CD14-positive monocyte (primary cell): ENCODE data around the gene RSRC1. TPM values are rescaled to one million over a fixed set of nuclear protein-coding genes. Genes with fewer than 3 reads are reported as not detected.

ENCODE experiments used
- DNase-seq, 3 donors: peaks; one replicate each; pipeline ENCODE4 v3.0.0-alpha.2; 2011 to 2022
- H2AFZ ChIP-seq: 2 replicates; pipeline ENCODE4 v1.6.0; 2012; ENCODE audit warnings: mild to moderate bottlenecking, low read depth, low read length, inconsistent platforms; ENCODE audit not compliant: insufficient read depth, poor library complexity, severe bottlenecking
- H3K27ac ChIP-seq, 2 donors: 1 replicate in 1 of 2; 2 replicates in 1 of 2; pipeline ENCODE4 v1.5.1; 2012 to 2013; ENCODE audit warnings: low read length in 2 of 2, control low read depth in 1 of 2, inconsistent platforms in 1 of 2, low read depth in 1 of 2, mild to moderate bottlenecking in 1 of 2
- H3K27me3 ChIP-seq, 2 donors: one replicate each; pipeline versions ENCODE4 v1.6.0 to v1.6.1; 2011 to 2013; ENCODE audit warnings: low read length in 2 of 2; ENCODE audit not compliant: control insufficient read depth in 2 of 2, insufficient read depth in 2 of 2
- H3K36me3 ChIP-seq, 2 donors: replicated peaks in 1 of 2; 1 replicate in 1 of 2; 2 replicates in 1 of 2; pipeline versions ENCODE4 v1.5.1 to v1.6.1; 2012 to 2013; ENCODE audit warnings: low read length in 2 of 2, control low read depth in 1 of 2, inconsistent platforms in 1 of 2, mild to moderate bottlenecking in 1 of 2; ENCODE audit not compliant: insufficient read depth in 2 of 2, control insufficient read depth in 1 of 2
- H3K4me1 ChIP-seq, 2 donors: 1 replicate in 1 of 2; 2 replicates in 1 of 2; pipeline versions ENCODE4 v1.5.1 to v1.6.1; 2012 to 2013; ENCODE audit warnings: low read length in 2 of 2, control low read depth in 1 of 2, inconsistent platforms in 1 of 2, mild to moderate bottlenecking in 1 of 2, moderate library complexity in 1 of 2; ENCODE audit not compliant: insufficient read depth in 2 of 2, control insufficient read depth in 1 of 2
- H3K4me2 ChIP-seq: replicated peaks from 2 replicates; pipeline ENCODE3; 2012; ENCODE audit warnings: low read length, moderate library complexity, mild to moderate bottlenecking; ENCODE audit not compliant: poor library complexity, severe bottlenecking; ENCODE audit errors: extremely low read depth
- H3K4me3 ChIP-seq, 3 experiments: fragments of 200-600 bp in 1 of 3; sonication (generic) in 1 of 3; replicated peaks in 1 of 3; 1 replicate in 2 of 3; 2 replicates in 1 of 3; pipeline ENCODE4 v1.5.1; 2011 to 2013; ENCODE audit warnings: low read length in 3 of 3, mild to moderate bottlenecking in 3 of 3, control low read depth in 2 of 3, low read depth in 2 of 3, inconsistent platforms in 1 of 3, moderate library complexity in 1 of 3
- H3K79me2 ChIP-seq: 2 replicates; pipeline ENCODE4 v1.6.0; 2012; ENCODE audit warnings: mild to moderate bottlenecking, control low read depth, inconsistent platforms, low read length, moderate library complexity; ENCODE audit not compliant: insufficient read depth
- H3K9ac ChIP-seq: 2 replicates; pipeline ENCODE4 v1.6.0; 2017; ENCODE audit warnings: low read length, mild to moderate bottlenecking; ENCODE audit not compliant: insufficient read depth, poor library complexity, severe bottlenecking
- H3K9me3 ChIP-seq, 2 donors: replicated peaks in 1 of 2; 1 replicate in 1 of 2; 2 replicates in 1 of 2; pipeline versions ENCODE4 v1.5.1 to v1.6.1; 2012 to 2013; ENCODE audit warnings: low read length in 2 of 2, control low read depth in 1 of 2; ENCODE audit not compliant: control insufficient read depth in 1 of 2, insufficient read depth in 1 of 2
- H4K20me1 ChIP-seq: 2 replicates; pipeline ENCODE4 v1.6.0; 2012; ENCODE audit warnings: mild to moderate bottlenecking, low read length, control low read depth, moderate library complexity; ENCODE audit not compliant: insufficient read depth
- H3K27ac Mint-ChIP-seq, 7 donors: one replicate each; pipeline ENCODE4 v1.8.0; 2020; ENCODE audit warnings: mild to moderate bottlenecking in 7 of 7, mixed read lengths in 7 of 7, moderate library complexity in 6 of 7, inconsistent platforms in 2 of 7
- H3K27me3 Mint-ChIP-seq, 3 donors: one replicate each; pipeline ENCODE4 v1.8.0; 2021 to 2022; ENCODE audit warnings: low read depth in 3 of 3, mild to moderate bottlenecking in 3 of 3, mixed read lengths in 3 of 3, moderate library complexity in 3 of 3, inconsistent platforms in 1 of 3
- H3K36me3 Mint-ChIP-seq, 2 donors: one replicate each; pipeline ENCODE4 v1.8.0; 2020; ENCODE audit warnings: mixed read lengths in 2 of 2, inconsistent platforms in 1 of 2, mild to moderate bottlenecking in 1 of 2
- H3K4me1 Mint-ChIP-seq: one replicate; pipeline ENCODE4 v1.8.0; 2020; ENCODE audit warnings: mild to moderate bottlenecking, mixed read lengths
- H3K4me3 Mint-ChIP-seq, 2 donors: one replicate each; pipeline ENCODE4 v1.8.0; 2020; ENCODE audit warnings: mild to moderate bottlenecking in 2 of 2, mixed read lengths in 2 of 2, moderate library complexity in 1 of 2
- H3K9me3 Mint-ChIP-seq, 7 donors: one replicate each; pipeline ENCODE4 v1.8.0; 2020 to 2022; ENCODE audit warnings: mixed read lengths in 7 of 7, mild to moderate bottlenecking in 6 of 7, moderate library complexity in 6 of 7, inconsistent platforms in 2 of 7
- WGBS: methylation state at CpG from one replicate; pipeline ENCODE4 v1.1.5; 2013; ENCODE audit warnings: missing lambda C conversion rate; ENCODE audit not compliant: insufficient coverage; 5-methylcytosine and 5-hydroxymethylcytosine counted together
- intact Hi-C, 2 donors: fragments of 100-400 bp; cut with micrococcal nuclease; formaldehyde crosslinking; loops; one replicate each; pipeline versions ENCODE4 v1.15.0 to v1.15.1; 2023
- polyA plus RNA-seq, 3 donors: library from polyadenylated mRNA; depleted of rRNA in 1 of 3; unstranded in 2 of 3; stranded (reverse) in 1 of 3; fragments of 300-500 nt in 2 of 3; fragments of >200 nt in 1 of 3; fragmentation: Illumina TruSeq in 2 of 3; gene quantifications; 1 replicate in 2 of 3; 2 replicates in 1 of 3; pipeline ENCODE4 v1.2.3, GENCODE V29; 2012 to 2021
- TF ChIP-seq, protein P1 (sequence below): fragments of 200-600 bp; IDR thresholded peaks from one replicate; pipeline ENCODE4 v1.8.0; 2022; ENCODE audit warnings: antibody characterized with exemption, mild to moderate bottlenecking

RSRC1 gene
- polyA plus RNA-seq, 3 donors: 6.6 to 31.7 (median 15.1) TPM

DNA sequence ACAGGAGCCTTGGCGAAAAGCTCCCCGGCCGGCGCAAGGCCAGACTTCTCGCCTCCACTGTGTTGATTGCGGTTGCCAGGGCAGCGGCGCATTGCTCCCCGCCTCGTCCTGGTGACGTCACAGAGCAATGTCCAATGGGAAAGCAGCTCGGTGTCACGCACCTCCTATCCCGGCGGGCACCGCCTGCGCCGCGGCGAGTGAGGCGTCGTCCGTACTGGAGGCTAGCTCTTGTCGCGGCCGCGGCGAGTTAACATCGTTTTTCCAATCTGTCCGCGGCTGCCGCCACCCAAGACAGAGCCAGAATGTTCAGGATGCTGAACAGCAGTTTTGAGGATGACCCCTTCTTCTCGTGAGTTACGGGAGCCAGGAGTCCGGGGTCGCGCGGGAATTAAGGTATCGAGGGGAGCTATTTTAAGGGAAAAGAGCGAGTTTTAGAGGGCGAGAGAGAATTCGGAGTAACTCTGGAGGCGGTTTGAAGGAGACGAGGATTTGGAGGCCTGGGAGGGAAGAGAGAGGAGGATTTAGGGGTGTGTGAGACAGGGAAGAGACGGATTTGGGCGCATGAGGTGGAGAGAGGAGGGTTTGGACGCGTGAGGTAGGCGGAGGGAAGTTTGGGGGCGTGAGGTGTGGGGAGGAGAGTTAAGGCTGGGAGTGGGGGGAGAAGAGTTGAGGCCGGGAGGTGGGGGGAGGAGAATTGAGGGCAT, 461.3 kb downstream of the RSRC1 start, which contains the start of gene MLF1:
Gene MLF1 (plus strand): TSS at position 196 of the 704 bp plus-strand sequence. CDS start 107 bp downstream, at position 303.
- no peaks in the 10 kb centered on the region for H3K36me3 ChIP-seq
- H3K9me3 Mint-ChIP-seq: peaks cover 8 to 17% (median 14%) of the 10 kb centered on the region in 7 donors
- no peak within 1 kb of the TSS for H3K27ac ChIP-seq
- WGBS: under 1% methylated on average over 51 of the region's 51 CpGs
- H3K4me3 Mint-ChIP-seq: peak within 1 kb of the TSS; percentile 75 to 89
- peaks cover 20 to 49% (median 28%) of the 10 kb centered on the region in 3 donors for H3K27me3 Mint-ChIP-seq
- H3K79me2 ChIP-seq: no peaks in the 10 kb centered on the region
- H3K4me2 ChIP-seq: peak within 1 kb of the TSS; percentile 69
- no peak within 1 kb of the TSS for H3K9ac ChIP-seq
- H3K36me3 Mint-ChIP-seq: no peaks in the 10 kb centered on the region
- H4K20me1 ChIP-seq: no peaks in the 10 kb centered on the region
- peak within 1 kb of the TSS; percentile 87 for H2AFZ ChIP-seq
- peaks cover 8 to 31% of the 10 kb centered on the region in 2 donors for H3K27me3 ChIP-seq
- peak; percentile 59 to 92 (median 86) for DNase-seq
- H3K27ac Mint-ChIP-seq: peak within 1 kb of the TSS; percentile 27 to 91 (median 77)
- intact Hi-C loops: no loop called here
- H3K4me1 ChIP-seq: peaks cover 10 to 11% of the 10 kb centered on the region in 2 donors
- H3K4me1 Mint-ChIP-seq: peaks cover 10% of the 10 kb centered on the region
- no peaks in the 10 kb centered on the region for H3K9me3 ChIP-seq
- TF ChIP-seq, protein P1, sequence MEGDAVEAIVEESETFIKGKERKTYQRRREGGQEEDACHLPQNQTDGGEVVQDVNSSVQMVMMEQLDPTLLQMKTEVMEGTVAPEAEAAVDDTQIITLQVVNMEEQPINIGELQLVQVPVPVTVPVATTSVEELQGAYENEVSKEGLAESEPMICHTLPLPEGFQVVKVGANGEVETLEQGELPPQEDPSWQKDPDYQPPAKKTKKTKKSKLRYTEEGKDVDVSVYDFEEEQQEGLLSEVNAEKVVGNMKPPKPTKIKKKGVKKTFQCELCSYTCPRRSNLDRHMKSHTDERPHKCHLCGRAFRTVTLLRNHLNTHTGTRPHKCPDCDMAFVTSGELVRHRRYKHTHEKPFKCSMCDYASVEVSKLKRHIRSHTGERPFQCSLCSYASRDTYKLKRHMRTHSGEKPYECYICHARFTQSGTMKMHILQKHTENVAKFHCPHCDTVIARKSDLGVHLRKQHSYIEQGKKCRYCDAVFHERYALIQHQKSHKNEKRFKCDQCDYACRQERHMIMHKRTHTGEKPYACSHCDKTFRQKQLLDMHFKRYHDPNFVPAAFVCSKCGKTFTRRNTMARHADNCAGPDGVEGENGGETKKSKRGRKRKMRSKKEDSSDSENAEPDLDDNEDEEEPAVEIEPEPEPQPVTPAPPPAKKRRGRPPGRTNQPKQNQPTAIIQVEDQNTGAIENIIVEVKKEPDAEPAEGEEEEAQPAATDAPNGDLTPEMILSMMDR: no peak
- peak within 1 kb of the TSS; percentile 15 to 60 (median 23) for H3K4me3 ChIP-seq

DNA sequence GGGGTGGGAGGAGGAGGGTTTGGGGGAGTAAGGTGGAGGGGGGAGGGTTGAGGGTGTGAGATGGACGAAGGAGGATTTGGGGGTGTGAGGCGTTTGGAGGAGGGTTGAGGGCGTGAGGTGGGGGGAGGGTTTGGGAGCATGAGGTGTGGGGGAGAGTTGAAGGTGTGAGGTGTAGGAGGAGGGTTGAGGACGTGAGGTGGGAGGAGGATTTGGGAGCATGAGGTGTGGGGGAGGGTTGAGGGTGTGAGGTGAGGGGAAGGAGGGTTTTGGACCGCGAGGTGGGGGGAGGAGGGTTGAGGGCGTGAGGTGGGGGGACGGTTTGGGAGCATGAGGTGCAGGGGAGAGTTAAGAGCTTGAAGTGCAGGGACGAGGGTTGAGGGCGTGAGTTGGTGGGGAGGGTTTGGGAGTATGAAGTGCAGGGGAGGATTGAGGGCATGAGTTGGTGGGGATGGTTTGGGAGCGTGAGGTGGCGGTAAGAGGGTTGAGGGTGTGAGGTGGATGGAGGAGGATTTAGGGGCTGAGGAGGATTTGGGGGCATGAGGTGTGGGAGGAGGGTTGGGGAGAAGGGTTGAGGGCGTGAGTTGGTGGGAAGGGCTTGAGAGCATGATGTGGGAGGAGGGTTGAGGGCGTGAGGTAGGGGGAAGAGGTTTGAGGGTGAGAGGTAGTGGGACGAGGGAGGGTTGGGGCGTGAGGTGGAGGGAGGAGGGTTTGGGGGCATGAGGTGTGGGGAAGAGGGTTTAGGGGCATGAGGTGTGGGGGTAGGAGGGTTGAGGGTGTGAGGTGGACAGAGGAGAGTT, 462.3 kb downstream of the RSRC1 start:
- Histone ChIP-seq H3K9me3 (no peaks in the 10 kb centered on the region), H3K36me3 (no peaks in the 10 kb centered on the region), H3K27me3 (peaks cover 8 to 31% of the 10 kb centered on the region in 2 donors), H3K4me2 (no peak overlapping the region), H4K20me1 (no peaks in the 10 kb centered on the region), H3K79me2 (no peaks in the 10 kb centered on the region), H3K27ac (no peak overlapping the region), H2AFZ (no peak overlapping the region), H3K4me1 (peaks cover 10 to 11% of the 10 kb centered on the region in 2 donors), H3K4me3 (no peak overlapping the region), H3K9ac (no peak overlapping the region)
- 95% methylated on average over 15 of the region's 16 CpGs for WGBS
- intact Hi-C loops: no loop called here
- TF ChIP-seq, protein P1: no peak
- Mint-ChIP-seq H3K36me3 (no peaks in the 10 kb centered on the region), H3K4me1 (peaks cover 10% of the 10 kb centered on the region), H3K9me3 (peaks cover 8 to 17% (median 14%) of the 10 kb centered on the region in 7 donors), H3K27ac (peak overlapping the region in 1 of 7 donors; percentile 52), H3K4me3 (peak overlapping the region in 1 of 2 donors; percentile 12), H3K27me3 (peaks cover 20 to 51% (median 28%) of the 10 kb centered on the region in 3 donors)
- no peak for DNase-seq
